Stomach (tissue), 9 donors: ENCODE measurements around the gene ZNF19. TPM values are rescaled to one million over a fixed set of nuclear protein-coding genes. Genes with fewer than 3 reads are reported as not detected.

ENCODE experiments used
- DNase-seq, 2 donors: peaks; one replicate each; pipeline versions ENCODE4 v3.0.0 to v3.0.0-alpha.2; 2013 to 2019
- H3K27ac ChIP-seq, 5 donors: fragments of 200-600 bp in 4 of 5; sonication (generic) in 4 of 5; one replicate each; pipeline ENCODE4 v1.5.1; 2013 to 2019; ENCODE audit warnings: mild to moderate bottlenecking in 1 of 5, moderate library complexity in 1 of 5
- H3K27me3 ChIP-seq, 3 donors: fragments of 200-600 bp; sonication (generic); one replicate each; pipeline ENCODE4 v1.5.1; 2017 to 2019; ENCODE audit warnings: mixed run types in 1 of 3
- H3K36me3 ChIP-seq, 4 donors: fragments of 200-600 bp; sonication (generic); 1 replicate in 3 of 4; 2 replicates in 1 of 4; pipeline ENCODE4 v1.5.1; 2016 to 2019
- H3K4me1 ChIP-seq, 4 donors: fragments of 200-600 bp; sonication (generic); one replicate each; pipeline ENCODE4 v1.5.1; 2016 to 2019
- H3K4me3 ChIP-seq, 4 donors: fragments of 200-600 bp; sonication (generic) in 3 of 4; one replicate each; pipeline ENCODE4 v1.5.1; 2016 to 2019; ENCODE audit warnings: mild to moderate bottlenecking in 1 of 4
- H3K9me3 ChIP-seq, 4 donors: fragments of 200-600 bp; sonication (generic); one replicate each; pipeline ENCODE4 v1.5.1; 2016 to 2019
- EP300 ChIP-seq: sonication (generic); formaldehyde crosslinking; IDR thresholded peaks from one replicate; pipeline ENCODE4 v1.6.1; 2017; ENCODE audit warnings: antibody characterized with exemption
- POLR2A ChIP-seq, 4 donors: fragments of 450-650 bp; IDR thresholded peaks; one replicate each; pipeline ENCODE4 v1.6.1; 2016; ENCODE audit warnings: antibody characterized with exemption in 4 of 4, control low read depth in 2 of 4, mild to moderate bottlenecking in 1 of 4, moderate library complexity in 1 of 4
- POLR2AphosphoS5 ChIP-seq, 3 donors: sonication (generic); formaldehyde crosslinking; IDR thresholded peaks; one replicate each; pipeline ENCODE4 v1.6.1; 2016; ENCODE audit warnings: antibody characterized with exemption in 3 of 3
- WGBS, 5 donors: extraction: QIAGEN DNeasy Blood & Tissue Kit in 3 of 5; methylation state at CpG; one replicate each; pipeline versions ENCODE4 v1.1.5 to v1.1.7; 2013 to 2018; 5-methylcytosine and 5-hydroxymethylcytosine counted together
- intact Hi-C: fragments of 100-400 bp; cut with DNase I; formaldehyde crosslinking; loops from one replicate; pipeline ENCODE4 v1.15.1; 2023; ENCODE audit warnings: low total_unique reads
- polyA plus RNA-seq, 3 donors: library from polyadenylated mRNA; stranded (reverse); fragments of 200-250 nt; gene quantifications; one replicate each; pipeline ENCODE4 v1.2.3, GENCODE V29; 2013
- total RNA-seq, 5 donors: library from RNA; depleted of rRNA; stranded (reverse); fragments of >200 nt; gene quantifications; one replicate each; pipeline versions ENCODE4 v1.1.0 to v1.2.3, GENCODE V29; 2014 to 2016
- TF ChIP-seq, protein P1 (sequence below), 7 experiments: fragments of 450-650 bp in 4 of 7; fragments of 200-600 bp in 3 of 7; sonication (generic) in 3 of 7; IDR thresholded peaks; one replicate each; pipeline ENCODE4 v1.5.1; 2016 to 2019; ENCODE audit warnings: antibody characterized with exemption in 7 of 7, control low read depth in 2 of 7, mild to moderate bottlenecking in 1 of 7
- donor health status: healthy with polysubstance abuse.
- donor health status: Bipolar disorder and iron deficiency.
- donor health status: healthy.

Gene ZNF19
- total and polyA plus RNA-seq, 8 donors, result 1.1 to 6.8 (median 2.2) TPM; not detected in 1

DNA sequence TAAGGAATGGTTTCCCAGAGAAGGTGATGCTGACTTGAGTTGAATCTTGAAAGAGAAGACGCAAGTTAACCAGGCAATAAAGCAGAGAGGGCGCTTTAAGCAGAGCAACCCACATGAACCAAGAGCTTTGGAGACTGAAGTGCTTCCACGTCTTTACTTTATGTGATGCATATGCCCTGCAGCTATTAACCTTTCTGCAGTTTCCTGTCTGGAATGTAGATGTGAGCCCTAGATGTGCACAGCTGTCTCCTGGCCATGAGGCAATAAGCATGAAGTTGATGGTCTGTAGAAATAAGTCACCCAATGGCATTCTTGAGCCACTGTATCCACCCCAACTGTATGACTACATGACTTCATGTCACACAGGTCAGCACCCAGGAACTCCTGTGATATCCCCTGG is 31.4 kb upstream of the ZNF19 start:
- H3K36me3 ChIP-seq, result no peaks in the 10 kb centered on the region
- DNase-seq, result no peak
- H3K27me3 ChIP-seq, result peaks cover 0 to 6% (median 0%) of the 10 kb centered on the region in 3 donors
- intact Hi-C loops, result no loop called here
- WGBS, 5 donors, result 78 to 83% (median 80%) methylated on average over 3 of the region's 3 CpGs
- no peaks in the 10 kb centered on the region for H3K9me3 ChIP-seq
- no peaks in the 10 kb centered on the region for H3K4me1 ChIP-seq
- TF ChIP-seq POLR2AphosphoS5 (IDR thresholded peaks at IDR 0.05) (no peak), POLR2A (IDR thresholded peaks at IDR 0.05) (no peak), EP300 (no peak)
- TF ChIP-seq, protein P1, sequence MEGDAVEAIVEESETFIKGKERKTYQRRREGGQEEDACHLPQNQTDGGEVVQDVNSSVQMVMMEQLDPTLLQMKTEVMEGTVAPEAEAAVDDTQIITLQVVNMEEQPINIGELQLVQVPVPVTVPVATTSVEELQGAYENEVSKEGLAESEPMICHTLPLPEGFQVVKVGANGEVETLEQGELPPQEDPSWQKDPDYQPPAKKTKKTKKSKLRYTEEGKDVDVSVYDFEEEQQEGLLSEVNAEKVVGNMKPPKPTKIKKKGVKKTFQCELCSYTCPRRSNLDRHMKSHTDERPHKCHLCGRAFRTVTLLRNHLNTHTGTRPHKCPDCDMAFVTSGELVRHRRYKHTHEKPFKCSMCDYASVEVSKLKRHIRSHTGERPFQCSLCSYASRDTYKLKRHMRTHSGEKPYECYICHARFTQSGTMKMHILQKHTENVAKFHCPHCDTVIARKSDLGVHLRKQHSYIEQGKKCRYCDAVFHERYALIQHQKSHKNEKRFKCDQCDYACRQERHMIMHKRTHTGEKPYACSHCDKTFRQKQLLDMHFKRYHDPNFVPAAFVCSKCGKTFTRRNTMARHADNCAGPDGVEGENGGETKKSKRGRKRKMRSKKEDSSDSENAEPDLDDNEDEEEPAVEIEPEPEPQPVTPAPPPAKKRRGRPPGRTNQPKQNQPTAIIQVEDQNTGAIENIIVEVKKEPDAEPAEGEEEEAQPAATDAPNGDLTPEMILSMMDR (IDR thresholded peaks at IDR 0.05), result no peak
- no peak overlapping the region for H3K27ac ChIP-seq
- H3K4me3 ChIP-seq, result no peak overlapping the region

DNA sequence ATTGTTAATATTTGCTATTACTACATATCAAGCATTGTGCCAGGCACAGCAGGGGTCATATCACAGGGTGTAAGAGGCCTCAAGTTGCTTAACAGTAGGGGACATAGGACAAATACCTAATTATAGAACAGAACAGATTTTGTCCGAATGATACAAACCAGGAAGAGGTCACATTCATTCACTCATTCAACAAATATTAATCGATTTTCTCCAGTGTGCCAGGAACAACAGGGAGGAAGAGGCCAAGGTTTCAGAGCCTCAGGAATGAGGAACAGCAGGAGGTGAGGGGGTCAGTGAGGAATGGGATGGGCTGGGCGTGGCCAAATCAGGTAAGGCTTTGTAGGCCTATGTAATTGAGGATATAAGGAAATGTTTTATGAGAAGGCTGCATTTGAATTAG is 25.9 kb upstream of the ZNF19 start:
- DNase-seq, result no peak
- H3K27me3 ChIP-seq, result peaks cover 0 to 14% (median 0%) of the 10 kb centered on the region in 3 donors
- TF ChIP-seq POLR2AphosphoS5 (IDR thresholded peaks at IDR 0.05) (no peak), POLR2A (IDR thresholded peaks at IDR 0.05) (no peak), EP300 (no peak)
- TF ChIP-seq, protein P1 (IDR thresholded peaks at IDR 0.05), result no peak
- intact Hi-C loops, result no loop called here
- no peaks in the 10 kb centered on the region for H3K36me3 ChIP-seq
- WGBS, 5 donors, result 45 to 66% (median 56%) methylated on average over 3 of the region's 3 CpGs
- H3K27ac ChIP-seq, result no peak overlapping the region
- H3K4me1 ChIP-seq, result no peaks in the 10 kb centered on the region
- no peaks in the 10 kb centered on the region for H3K9me3 ChIP-seq
- no peak overlapping the region for H3K4me3 ChIP-seq

DNA sequence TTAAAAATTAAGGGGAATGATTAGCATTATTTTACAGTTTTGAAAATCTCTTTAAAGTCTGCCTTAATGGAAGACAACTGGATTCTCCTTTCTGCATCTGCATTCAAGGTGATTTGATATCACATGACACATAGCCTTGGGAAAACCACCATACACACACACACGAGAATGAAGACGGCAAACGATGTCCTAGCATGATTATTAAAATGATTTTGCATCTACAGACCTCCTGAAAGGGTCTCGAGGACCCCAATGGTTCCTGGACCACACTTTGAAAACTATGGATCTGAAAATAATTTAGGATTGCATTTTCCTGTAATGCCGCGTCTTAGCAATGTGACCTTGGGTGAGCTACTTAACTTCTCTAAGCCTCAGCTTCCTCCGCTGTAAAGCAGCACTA is 25.4 kb upstream of the ZNF19 start:
- no peaks in the 10 kb centered on the region for H3K9me3 ChIP-seq
- H3K27ac ChIP-seq, result no peak overlapping the region
- peaks cover 0 to 14% (median 0%) of the 10 kb centered on the region in 3 donors for H3K27me3 ChIP-seq
- H3K4me3 ChIP-seq, result no peak overlapping the region
- no peak for DNase-seq
- H3K36me3 ChIP-seq, result no peaks in the 10 kb centered on the region
- intact Hi-C loops, result no loop called here
- no peaks in the 10 kb centered on the region for H3K4me1 ChIP-seq
- WGBS, 5 donors, result 73 to 86% (median 84%) methylated on average over 7 of the region's 7 CpGs
- TF ChIP-seq POLR2A (IDR thresholded peaks at IDR 0.05), result no peak
- TF ChIP-seq, protein P1 (IDR thresholded peaks at IDR 0.05), result no peak
- no peak for TF ChIP-seq EP300
- no peak for TF ChIP-seq POLR2AphosphoS5 (IDR thresholded peaks at IDR 0.05)

DNA sequence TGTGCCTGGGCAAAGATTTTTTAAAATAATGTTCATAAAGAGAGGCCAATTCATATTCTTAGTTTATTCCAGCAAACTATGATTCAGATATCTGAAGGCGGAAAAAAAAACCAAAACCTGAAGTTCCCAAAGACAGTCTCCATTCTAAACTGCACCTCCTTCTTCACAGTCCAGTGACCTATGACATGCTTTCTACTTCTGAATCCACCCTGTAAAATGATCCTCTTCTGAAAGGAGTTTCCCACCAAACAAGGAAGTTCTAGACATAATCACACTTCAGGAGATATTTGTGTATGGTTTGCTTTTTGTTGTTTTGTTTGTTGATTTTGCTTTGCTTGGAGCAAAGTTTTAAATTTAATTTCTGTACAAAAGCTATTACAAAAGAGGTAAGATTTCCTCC is 24.2 kb upstream of the ZNF19 start:
- intact Hi-C loops, result no loop called here
- no peak for DNase-seq
- peaks cover 0 to 14% (median 0%) of the 10 kb centered on the region in 3 donors for H3K27me3 ChIP-seq
- TF ChIP-seq EP300 (no peak), POLR2AphosphoS5 (IDR thresholded peaks at IDR 0.05) (no peak), POLR2A (IDR thresholded peaks at IDR 0.05) (no peak)
- TF ChIP-seq, protein P1 (IDR thresholded peaks at IDR 0.05), result no peak
- no peak overlapping the region for H3K4me3 ChIP-seq
- no peaks in the 10 kb centered on the region for H3K9me3 ChIP-seq
- no peak overlapping the region for H3K27ac ChIP-seq
- H3K4me1 ChIP-seq, result no peaks in the 10 kb centered on the region
- no peaks in the 10 kb centered on the region for H3K36me3 ChIP-seq
- 0 to 96% (median 68%) methylated on average over 1 of the region's 1 CpG for WGBS, 5 donors
